ENCODE results near the gene AHSG. TPM values are rescaled to one million over a fixed set of nuclear protein-coding genes. Genes with fewer than 3 reads are reported as not detected.
"Not testable (repeated sequence)": the region's sequence is repeated elsewhere in the genome, so short reads cannot be mapped to it uniquely, and the experiment has no call there.

Gene AHSG
- total RNA-seq, 1 donor from 2014 or later: not detected

DNA sequence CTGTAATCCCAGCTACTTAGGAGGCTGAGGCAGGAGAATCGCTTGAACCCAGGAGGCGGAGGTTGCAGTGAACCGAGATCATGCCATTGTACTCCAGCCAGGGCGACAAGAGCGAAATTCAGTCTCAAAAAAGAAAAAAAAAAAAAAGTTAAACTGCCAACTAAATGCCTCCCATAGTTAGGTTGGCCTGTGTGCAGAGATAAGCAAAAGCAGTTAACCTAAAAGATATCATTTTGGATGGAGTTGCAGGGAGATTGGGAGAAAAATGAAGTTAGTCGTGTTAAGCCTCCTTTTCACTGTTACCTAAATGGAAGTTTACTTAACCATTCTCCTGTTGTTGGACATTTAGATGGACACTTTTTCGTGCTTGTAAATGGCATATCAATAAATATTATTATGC, 15.9 kb downstream of the AHSG start:
- Histone ChIP-seq H4K20me1 (ENCODE audit: insufficient read depth, low read length) (no peaks in the 10 kb centered on the region), H3K4me1 (ENCODE audit: insufficient read depth, low read length) (no peaks in the 10 kb centered on the region), H3K79me2 (ENCODE audit: insufficient read depth, low read length) (no peaks in the 10 kb centered on the region), H2AFZ (ENCODE audit: low read depth, low read length) (no peak overlapping the region), H3K4me2 (ENCODE audit: low read length) (no peak overlapping the region), H3K9me3 (ENCODE audit: insufficient read depth, low read depth, low read length) (no peaks in the 10 kb centered on the region), H3K4me3 (ENCODE audit: insufficient read depth, low read depth, low read length) (no peak overlapping the region), H3K27ac (ENCODE audit: low read depth, low read length) (no peak overlapping the region), H3K27me3 (ENCODE audit: insufficient read depth, low read length) (peaks cover 3% of the 10 kb centered on the region), H3K36me3 (ENCODE audit: insufficient read depth, low read length) (no peaks in the 10 kb centered on the region), H3K9ac (ENCODE audit: low read length) (no peak overlapping the region)
- Mint-ChIP-seq H3K27me3 (ENCODE audit: low read depth, unreplicated experiment) (peaks cover 13% of the 10 kb centered on the region), H3K27ac (ENCODE audit: unreplicated experiment) (no peak overlapping the region), H3K36me3 (ENCODE audit: low read depth, unreplicated experiment) (no peaks in the 10 kb centered on the region), H3K4me3 (ENCODE audit: unreplicated experiment) (no peak overlapping the region), H3K4me1 (ENCODE audit: low read depth, unreplicated experiment) (no peaks in the 10 kb centered on the region), H3K9me3 (ENCODE audit: unreplicated experiment) (no peaks in the 10 kb centered on the region)
- FAIRE-seq (no peak), DNase-seq (ENCODE audit: low read depth) (no peak)
- TF ChIP-seq EZH2 (IDR thresholded peaks at IDR 0.05; ENCODE audit: insufficient read depth, low read length): no peak
- TF ChIP-seq, protein P1, sequence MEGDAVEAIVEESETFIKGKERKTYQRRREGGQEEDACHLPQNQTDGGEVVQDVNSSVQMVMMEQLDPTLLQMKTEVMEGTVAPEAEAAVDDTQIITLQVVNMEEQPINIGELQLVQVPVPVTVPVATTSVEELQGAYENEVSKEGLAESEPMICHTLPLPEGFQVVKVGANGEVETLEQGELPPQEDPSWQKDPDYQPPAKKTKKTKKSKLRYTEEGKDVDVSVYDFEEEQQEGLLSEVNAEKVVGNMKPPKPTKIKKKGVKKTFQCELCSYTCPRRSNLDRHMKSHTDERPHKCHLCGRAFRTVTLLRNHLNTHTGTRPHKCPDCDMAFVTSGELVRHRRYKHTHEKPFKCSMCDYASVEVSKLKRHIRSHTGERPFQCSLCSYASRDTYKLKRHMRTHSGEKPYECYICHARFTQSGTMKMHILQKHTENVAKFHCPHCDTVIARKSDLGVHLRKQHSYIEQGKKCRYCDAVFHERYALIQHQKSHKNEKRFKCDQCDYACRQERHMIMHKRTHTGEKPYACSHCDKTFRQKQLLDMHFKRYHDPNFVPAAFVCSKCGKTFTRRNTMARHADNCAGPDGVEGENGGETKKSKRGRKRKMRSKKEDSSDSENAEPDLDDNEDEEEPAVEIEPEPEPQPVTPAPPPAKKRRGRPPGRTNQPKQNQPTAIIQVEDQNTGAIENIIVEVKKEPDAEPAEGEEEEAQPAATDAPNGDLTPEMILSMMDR (IDR thresholded peaks at IDR 0.05; ENCODE audit: insufficient read depth, low read depth, low read length): no peak

DNA sequence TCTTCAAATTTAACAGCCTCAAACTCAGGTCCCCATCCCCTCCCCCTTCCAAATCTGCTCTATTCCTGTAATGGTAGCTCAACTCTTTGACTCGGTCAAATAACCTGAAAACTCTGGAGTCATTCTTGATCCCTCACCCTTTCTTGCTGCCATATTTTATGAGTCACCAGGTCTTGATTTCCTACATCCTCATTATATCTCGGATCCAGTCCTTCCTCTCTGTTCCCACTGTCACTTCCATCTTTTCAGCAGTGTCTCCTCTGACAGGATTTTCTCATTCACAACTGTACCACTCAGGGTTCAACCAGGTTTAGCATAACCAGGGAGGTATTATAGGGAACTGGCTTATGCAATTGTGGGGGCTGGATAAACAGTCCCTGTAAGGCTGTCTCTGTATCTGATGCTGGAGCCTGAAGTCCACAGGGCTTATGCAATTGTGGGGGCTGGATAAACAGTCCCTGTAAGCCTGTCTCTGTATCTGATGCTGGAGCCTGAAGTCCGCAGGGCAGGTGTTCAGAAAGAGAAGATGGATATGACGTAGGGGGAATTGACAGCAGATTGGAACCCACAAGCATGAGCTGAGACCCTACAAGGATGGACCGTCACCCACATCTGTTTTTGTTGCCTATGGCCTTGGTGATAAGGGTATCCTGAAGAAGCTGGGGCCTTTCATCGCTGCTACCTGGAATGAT, 18.2 kb downstream of the AHSG start:
- Histone ChIP-seq H3K4me1 (ENCODE audit: insufficient read depth, low read length) (no peaks in the 10 kb centered on the region), H3K4me3 (ENCODE audit: insufficient read depth, low read depth, low read length) (no peak overlapping the region), H3K27ac (ENCODE audit: low read depth, low read length) (no peak overlapping the region), H2AFZ (ENCODE audit: low read depth, low read length) (no peak overlapping the region), H3K9me3 (ENCODE audit: insufficient read depth, low read depth, low read length) (no peaks in the 10 kb centered on the region), H3K79me2 (ENCODE audit: insufficient read depth, low read length) (no peaks in the 10 kb centered on the region), H3K9ac (ENCODE audit: low read length) (no peak overlapping the region), H3K36me3 (ENCODE audit: insufficient read depth, low read length) (no peaks in the 10 kb centered on the region), H3K27me3 (ENCODE audit: insufficient read depth, low read length) (peaks cover 5% of the 10 kb centered on the region), H3K4me2 (ENCODE audit: low read length) (no peak overlapping the region), H4K20me1 (ENCODE audit: insufficient read depth, low read length) (no peaks in the 10 kb centered on the region)
- Mint-ChIP-seq H3K27ac (ENCODE audit: unreplicated experiment) (no peak overlapping the region), H3K36me3 (ENCODE audit: low read depth, unreplicated experiment) (no peaks in the 10 kb centered on the region), H3K4me1 (ENCODE audit: low read depth, unreplicated experiment) (no peaks in the 10 kb centered on the region), H3K27me3 (ENCODE audit: low read depth, unreplicated experiment) (peaks cover 18% of the 10 kb centered on the region), H3K9me3 (ENCODE audit: unreplicated experiment) (peaks cover 2% of the 10 kb centered on the region), H3K4me3 (ENCODE audit: unreplicated experiment) (no peak overlapping the region)
- TF ChIP-seq, protein P1 (IDR thresholded peaks at IDR 0.05; ENCODE audit: insufficient read depth, low read depth, low read length): no peak
- no peak for TF ChIP-seq EZH2 (IDR thresholded peaks at IDR 0.05; ENCODE audit: insufficient read depth, low read length)
- no peak for FAIRE-seq
- no peak for DNase-seq (ENCODE audit: low read depth)

DNA sequence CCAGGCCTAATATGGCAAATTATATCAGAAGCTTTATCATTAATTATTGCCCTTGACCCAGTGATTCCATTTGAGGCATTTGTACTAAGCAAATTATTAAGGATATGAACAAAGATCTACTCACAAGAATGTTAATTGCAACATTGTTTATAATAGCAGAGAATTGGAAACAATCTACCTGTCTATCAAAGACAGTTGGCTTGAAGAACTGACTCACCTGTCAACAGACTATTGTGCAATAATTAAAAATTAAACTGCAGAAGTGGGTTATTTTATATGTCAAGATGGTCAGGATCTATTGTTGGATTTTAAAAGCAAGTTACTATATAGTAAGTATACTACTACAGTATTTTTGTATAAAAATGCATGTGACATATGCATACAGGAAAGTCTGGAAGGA, 20.6 kb downstream of the AHSG start:
- Histone ChIP-seq H3K9me3 (ENCODE audit: insufficient read depth, low read depth, low read length) (no peaks in the 10 kb centered on the region), H3K4me3 (ENCODE audit: insufficient read depth, low read depth, low read length) (no peak overlapping the region), H3K4me2 (ENCODE audit: low read length) (no peak overlapping the region), H2AFZ (ENCODE audit: low read depth, low read length) (no peak overlapping the region), H3K27ac (ENCODE audit: low read depth, low read length) (no peak overlapping the region), H4K20me1 (ENCODE audit: insufficient read depth, low read length) (no peaks in the 10 kb centered on the region), H3K4me1 (ENCODE audit: insufficient read depth, low read length) (no peaks in the 10 kb centered on the region), H3K27me3 (ENCODE audit: insufficient read depth, low read length) (peaks cover 2% of the 10 kb centered on the region), H3K9ac (ENCODE audit: low read length) (no peak overlapping the region), H3K79me2 (ENCODE audit: insufficient read depth, low read length) (no peaks in the 10 kb centered on the region), H3K36me3 (ENCODE audit: insufficient read depth, low read length) (no peaks in the 10 kb centered on the region)
- H3K27ac Mint-ChIP-seq (ENCODE audit: unreplicated experiment): no peak overlapping the region
- no peak overlapping the region for H3K4me3 Mint-ChIP-seq (ENCODE audit: unreplicated experiment)
- H3K4me1 Mint-ChIP-seq (ENCODE audit: low read depth, unreplicated experiment): no peaks in the 10 kb centered on the region
- TF ChIP-seq EZH2 (IDR thresholded peaks at IDR 0.05; ENCODE audit: insufficient read depth, low read length): no peak
- TF ChIP-seq, protein P1 (IDR thresholded peaks at IDR 0.05; ENCODE audit: insufficient read depth, low read depth, low read length): no peak
- H3K27me3 Mint-ChIP-seq (ENCODE audit: low read depth, unreplicated experiment): peaks cover 19% of the 10 kb centered on the region
- no peak for DNase-seq (ENCODE audit: low read depth)
- H3K9me3 Mint-ChIP-seq (ENCODE audit: unreplicated experiment): peaks cover 2% of the 10 kb centered on the region
- no peaks in the 10 kb centered on the region for H3K36me3 Mint-ChIP-seq (ENCODE audit: low read depth, unreplicated experiment)
- no peak for FAIRE-seq

DNA sequence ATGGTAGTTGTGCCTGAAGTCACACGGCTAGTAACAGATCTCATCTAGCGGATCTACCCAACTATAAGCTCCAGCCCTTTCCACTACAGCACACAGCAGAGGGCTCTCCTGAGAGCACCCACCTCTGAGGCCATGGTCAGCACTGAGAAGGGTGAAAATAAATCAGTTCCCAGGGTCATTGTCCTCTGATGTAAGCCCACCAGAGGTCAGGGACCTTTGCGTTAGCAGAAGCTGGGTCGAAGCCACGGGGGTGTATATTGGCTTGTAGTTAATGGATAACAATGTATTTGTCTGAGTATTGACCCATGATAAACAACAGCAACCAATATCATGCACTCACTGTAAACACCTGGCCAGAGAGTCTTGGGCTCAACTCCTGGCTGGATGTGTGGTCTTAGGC, 21.3 kb downstream of the AHSG start:
- not testable (repeated sequence) for H2AFZ ChIP-seq (ENCODE audit: low read depth, low read length); FAIRE-seq; H3K36me3 Mint-ChIP-seq (ENCODE audit: low read depth, unreplicated experiment); H3K36me3 ChIP-seq (ENCODE audit: insufficient read depth, low read length); H3K4me2 ChIP-seq (ENCODE audit: low read length); H3K9me3 Mint-ChIP-seq (ENCODE audit: unreplicated experiment); H3K4me3 ChIP-seq (ENCODE audit: insufficient read depth, low read depth, low read length); H3K27ac Mint-ChIP-seq (ENCODE audit: unreplicated experiment); H3K27me3 ChIP-seq (ENCODE audit: insufficient read depth, low read length); DNase-seq (ENCODE audit: low read depth); H3K9ac ChIP-seq (ENCODE audit: low read length); H4K20me1 ChIP-seq (ENCODE audit: insufficient read depth, low read length); H3K4me3 Mint-ChIP-seq (ENCODE audit: unreplicated experiment); H3K4me1 Mint-ChIP-seq (ENCODE audit: low read depth, unreplicated experiment); H3K9me3 ChIP-seq (ENCODE audit: insufficient read depth, low read depth, low read length); H3K79me2 ChIP-seq (ENCODE audit: insufficient read depth, low read length); H3K4me1 ChIP-seq (ENCODE audit: insufficient read depth, low read length); H3K27ac ChIP-seq (ENCODE audit: low read depth, low read length)
- peaks cover 19% of the 10 kb centered on the region for H3K27me3 Mint-ChIP-seq (ENCODE audit: low read depth, unreplicated experiment)

All from astrocyte (in vitro differentiated cells and primary cell).